Keratinocyte (primary cell): ENCODE results near the gene ZBTB14.

Experiments used
- EZH2 ChIP-seq: IDR thresholded peaks from one replicate; pipeline ENCODE4 v1.6.1; 2012; ENCODE audit warnings: inconsistent platforms, mild to moderate bottlenecking, low read length, moderate library complexity
- TF ChIP-seq, protein P1 (sequence below), 3 experiments: IDR thresholded peaks in 1 of 3; conservative IDR thresholded peaks in 1 of 3; optimal IDR thresholded peaks in 1 of 3; 2 replicates in 2 of 3; 3 replicates in 1 of 3; pipeline versions ENCODE3 to v1.5.1; 2011; ENCODE audit warnings: low read length in 3 of 3, mild to moderate bottlenecking in 3 of 3, moderate library complexity in 2 of 3, control low read depth in 1 of 3, inconsistent platforms in 1 of 3; ENCODE audit not compliant: insufficient read depth in 2 of 3; ENCODE audit errors: extremely low read depth in 1 of 3

DNA sequence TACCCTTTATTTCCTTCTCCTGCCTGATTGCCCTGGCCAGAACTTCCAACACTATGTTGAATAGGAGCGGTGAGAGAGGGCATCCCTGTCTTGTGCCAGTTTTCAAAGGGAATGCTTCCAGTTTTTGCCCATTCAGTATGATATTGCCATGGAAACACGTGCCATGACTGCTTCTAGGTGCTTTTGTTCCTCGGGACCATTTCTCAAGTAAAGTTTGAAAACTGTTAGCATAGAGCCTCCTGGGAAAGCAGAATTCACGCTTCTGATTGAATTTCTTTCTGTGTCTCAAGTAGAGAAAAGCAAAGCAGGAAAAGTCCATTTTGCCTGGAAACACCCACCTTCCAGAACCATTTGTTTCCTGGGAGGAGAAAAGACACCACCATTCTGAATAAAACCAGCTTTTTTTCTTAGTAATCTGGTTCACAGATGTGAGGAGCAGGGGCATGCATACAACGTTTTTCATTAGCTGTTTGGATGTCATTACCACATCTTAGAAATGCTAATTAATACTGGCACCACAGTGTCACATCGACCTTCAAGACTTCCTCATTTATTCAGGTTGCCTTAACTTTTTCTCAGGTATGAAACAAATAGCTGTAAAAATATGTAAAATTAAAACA is 39.0 kb upstream of the ZBTB14 start:
- TF ChIP-seq, protein P1, sequence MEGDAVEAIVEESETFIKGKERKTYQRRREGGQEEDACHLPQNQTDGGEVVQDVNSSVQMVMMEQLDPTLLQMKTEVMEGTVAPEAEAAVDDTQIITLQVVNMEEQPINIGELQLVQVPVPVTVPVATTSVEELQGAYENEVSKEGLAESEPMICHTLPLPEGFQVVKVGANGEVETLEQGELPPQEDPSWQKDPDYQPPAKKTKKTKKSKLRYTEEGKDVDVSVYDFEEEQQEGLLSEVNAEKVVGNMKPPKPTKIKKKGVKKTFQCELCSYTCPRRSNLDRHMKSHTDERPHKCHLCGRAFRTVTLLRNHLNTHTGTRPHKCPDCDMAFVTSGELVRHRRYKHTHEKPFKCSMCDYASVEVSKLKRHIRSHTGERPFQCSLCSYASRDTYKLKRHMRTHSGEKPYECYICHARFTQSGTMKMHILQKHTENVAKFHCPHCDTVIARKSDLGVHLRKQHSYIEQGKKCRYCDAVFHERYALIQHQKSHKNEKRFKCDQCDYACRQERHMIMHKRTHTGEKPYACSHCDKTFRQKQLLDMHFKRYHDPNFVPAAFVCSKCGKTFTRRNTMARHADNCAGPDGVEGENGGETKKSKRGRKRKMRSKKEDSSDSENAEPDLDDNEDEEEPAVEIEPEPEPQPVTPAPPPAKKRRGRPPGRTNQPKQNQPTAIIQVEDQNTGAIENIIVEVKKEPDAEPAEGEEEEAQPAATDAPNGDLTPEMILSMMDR (optimal IDR thresholded peaks at IDR 0.05 in 1 of 3, IDR thresholded peaks at IDR 0.05 in 1 of 3, conservative IDR thresholded peaks at IDR 0.05 in 1 of 3; ENCODE audit: extremely low read depth in 1 of 3, insufficient read depth in 2 of 3, low read length in 3 of 3), result no peak
- TF ChIP-seq EZH2, result no peak
